Coronary artery (tissue), 2 donors: ENCODE data around the gene SRCIN1.
A peak's percentile ranks its signal among the peaks of the same experiment; 100 is the strongest.

Source experiments
- DNase-seq: peaks from one replicate; pipeline ENCODE4 v3.0.0-alpha.2; 2017; ENCODE audit warnings: low spot score
- H3K27ac ChIP-seq, 2 donors: fragments of 200-600 bp; sonication (generic); one replicate each; pipeline ENCODE4 v1.5.1; 2016 to 2019
- H3K4me3 ChIP-seq: fragments of 200-600 bp; sonication (generic); 2 replicates; pipeline ENCODE4 v1.5.1; 2016; ENCODE audit warnings: mild to moderate bottlenecking, moderate library complexity
- TF ChIP-seq, protein P1 (sequence below): fragments of 200-600 bp; sonication (generic); IDR thresholded peaks from one replicate; pipeline ENCODE4 v1.5.1; 2019; ENCODE audit warnings: antibody characterized with exemption

SRCIN1 gene

DNA sequence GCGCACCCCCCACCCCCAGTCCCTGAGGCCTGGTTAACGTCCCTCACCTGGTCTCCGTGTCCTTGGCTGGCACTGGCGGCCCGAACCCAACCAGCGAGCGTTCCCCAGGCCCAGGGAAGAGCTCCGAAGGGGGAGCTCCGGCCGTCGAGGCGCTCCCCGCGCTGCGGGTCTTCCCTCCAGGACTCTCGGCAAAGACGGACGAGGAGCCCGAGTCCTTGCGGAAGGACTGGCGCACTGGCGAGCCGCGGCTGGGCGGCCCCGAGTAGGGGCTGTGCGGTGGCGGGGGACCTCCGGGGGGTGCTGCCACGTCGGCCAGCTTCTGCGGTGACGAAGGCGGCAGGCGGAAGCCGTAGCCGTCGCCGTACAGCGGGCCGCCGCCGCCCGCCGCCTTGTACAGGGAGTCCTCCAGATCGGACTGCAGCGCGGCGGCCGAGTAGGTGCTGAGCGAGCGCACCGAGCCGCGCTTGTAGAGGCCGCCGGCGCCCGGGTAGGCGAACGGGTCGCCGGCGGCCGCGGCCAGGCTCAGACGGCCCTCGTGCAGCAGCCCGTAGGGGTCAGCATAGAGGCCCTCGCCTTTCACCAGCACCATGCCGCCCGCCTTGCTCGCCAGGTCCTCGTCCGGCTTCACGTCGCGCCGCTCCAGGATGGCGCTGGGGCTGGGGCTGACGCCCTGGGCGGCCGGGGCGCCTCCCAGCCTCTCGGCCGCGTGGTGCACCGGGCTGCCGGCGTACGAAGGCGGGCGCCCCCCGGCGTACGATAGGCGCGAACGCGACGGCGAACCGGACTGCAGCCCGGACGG is 44.1 kb downstream of the SRCIN1 start:
- no peak overlapping the region for H3K27ac ChIP-seq
- TF ChIP-seq, protein P1, sequence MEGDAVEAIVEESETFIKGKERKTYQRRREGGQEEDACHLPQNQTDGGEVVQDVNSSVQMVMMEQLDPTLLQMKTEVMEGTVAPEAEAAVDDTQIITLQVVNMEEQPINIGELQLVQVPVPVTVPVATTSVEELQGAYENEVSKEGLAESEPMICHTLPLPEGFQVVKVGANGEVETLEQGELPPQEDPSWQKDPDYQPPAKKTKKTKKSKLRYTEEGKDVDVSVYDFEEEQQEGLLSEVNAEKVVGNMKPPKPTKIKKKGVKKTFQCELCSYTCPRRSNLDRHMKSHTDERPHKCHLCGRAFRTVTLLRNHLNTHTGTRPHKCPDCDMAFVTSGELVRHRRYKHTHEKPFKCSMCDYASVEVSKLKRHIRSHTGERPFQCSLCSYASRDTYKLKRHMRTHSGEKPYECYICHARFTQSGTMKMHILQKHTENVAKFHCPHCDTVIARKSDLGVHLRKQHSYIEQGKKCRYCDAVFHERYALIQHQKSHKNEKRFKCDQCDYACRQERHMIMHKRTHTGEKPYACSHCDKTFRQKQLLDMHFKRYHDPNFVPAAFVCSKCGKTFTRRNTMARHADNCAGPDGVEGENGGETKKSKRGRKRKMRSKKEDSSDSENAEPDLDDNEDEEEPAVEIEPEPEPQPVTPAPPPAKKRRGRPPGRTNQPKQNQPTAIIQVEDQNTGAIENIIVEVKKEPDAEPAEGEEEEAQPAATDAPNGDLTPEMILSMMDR: no peak
- DNase-seq: no peak
- H3K4me3 ChIP-seq: no peak overlapping the region

DNA sequence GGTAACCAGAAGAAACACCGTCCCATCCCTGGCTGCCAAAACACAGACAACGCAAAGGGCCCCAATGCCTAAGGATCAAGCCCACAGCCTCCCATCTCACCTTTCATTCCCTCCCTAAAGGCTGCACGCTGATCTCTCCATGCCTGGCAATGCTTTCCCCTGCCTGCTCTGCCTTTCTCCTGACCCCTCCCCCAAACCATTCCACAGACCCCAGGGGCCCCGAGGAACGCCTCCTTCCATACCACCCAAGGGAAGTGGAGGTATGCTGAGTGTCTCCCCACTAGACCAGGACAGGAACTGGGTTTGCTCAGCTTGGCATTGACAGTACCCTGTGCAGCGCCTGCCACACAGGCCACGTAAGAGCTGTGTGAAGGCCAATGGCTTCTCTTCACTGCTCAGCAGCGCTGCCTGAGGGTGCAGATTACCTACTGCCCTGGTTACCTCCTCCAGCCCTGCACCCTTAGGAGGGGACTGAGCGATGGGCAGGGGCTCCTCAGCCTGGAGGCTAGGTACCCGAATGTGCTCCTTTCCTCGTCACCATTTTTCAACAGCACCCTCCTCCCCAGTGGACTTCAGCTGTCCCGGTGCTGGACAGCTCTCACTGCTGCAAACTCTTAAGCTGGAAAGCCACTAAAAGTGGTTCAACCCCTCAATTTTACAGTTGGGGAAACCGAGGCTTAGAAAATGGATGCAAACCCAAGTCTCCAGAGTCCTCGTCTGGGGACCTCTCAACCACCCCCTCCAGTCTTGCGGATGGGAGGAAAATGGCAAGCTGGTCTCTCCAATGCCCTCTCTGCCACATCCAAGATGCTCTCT is 45.0 kb downstream of the SRCIN1 start:
- no peak overlapping the region for H3K27ac ChIP-seq
- TF ChIP-seq, protein P1: no peak
- no peak for DNase-seq
- no peak overlapping the region for H3K4me3 ChIP-seq

DNA sequence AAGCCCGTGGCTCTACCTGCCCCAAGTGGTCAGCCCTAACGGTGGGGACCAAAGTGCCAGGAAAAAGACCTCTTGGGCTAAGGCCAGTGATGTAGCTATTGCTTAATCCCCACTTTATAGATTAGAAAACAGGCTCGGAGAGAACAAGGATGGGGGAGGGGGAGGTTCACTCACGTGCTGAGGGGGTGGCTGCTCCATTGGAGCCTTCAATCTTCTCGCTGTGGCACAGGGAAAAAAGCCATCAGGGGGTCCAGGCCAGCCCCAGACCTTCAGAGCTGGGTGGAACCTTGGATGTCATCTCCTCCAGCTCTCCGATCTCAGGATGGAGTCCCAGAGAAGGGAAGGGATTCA is 45.9 kb downstream of the SRCIN1 start:
- TF ChIP-seq, protein P1: no peak
- Histone ChIP-seq H3K27ac (no peak overlapping the region), H3K4me3 (peak overlapping the region; percentile 73)
- DNase-seq: no peak

DNA sequence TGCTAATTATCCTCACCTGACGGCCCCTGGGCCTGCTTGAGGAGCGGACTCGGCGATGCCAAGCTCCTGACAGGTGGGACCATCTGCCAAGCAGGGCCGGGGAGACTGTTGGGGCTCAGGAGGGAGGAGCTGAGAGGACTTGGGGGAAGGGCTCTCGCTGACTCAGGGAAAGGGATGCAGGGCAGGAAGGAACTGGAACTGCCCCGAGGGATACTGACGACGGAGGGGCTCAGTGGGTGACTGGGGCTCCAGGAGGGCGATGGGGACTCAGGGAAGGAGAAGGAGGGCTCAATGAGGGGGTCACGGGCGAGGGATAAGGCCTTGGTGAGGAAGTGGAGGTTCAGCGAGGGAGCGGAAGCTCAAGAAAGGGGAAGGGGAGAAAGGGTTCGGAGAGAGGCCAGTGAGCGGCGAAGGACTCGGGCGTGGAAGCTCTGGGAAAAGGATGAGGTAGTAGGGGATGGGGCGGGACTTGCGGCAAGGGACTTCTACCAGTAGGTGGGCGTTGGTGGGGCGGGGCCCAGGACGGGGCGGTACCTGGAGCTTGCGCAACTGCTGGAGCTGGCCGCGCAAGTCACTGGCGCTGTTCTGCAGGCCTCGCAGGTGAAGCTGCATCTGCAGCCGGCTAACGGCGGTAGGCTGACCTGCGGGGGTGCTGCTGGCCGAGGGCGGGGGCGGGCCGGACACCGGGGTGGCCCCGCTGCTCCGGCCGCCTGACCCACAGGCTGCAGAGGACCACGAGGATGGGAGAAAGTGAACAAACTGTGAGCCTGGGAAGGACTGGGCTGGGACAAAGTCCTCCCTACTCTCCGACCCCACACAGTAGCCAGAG is 46.5 kb downstream of the SRCIN1 start:
- TF ChIP-seq, protein P1: no peak
- peak overlapping the region; percentile 73 for H3K4me3 ChIP-seq
- H3K27ac ChIP-seq: peak overlapping the region in 1 of 2 donors; percentile 51
- DNase-seq: no peak

DNA sequence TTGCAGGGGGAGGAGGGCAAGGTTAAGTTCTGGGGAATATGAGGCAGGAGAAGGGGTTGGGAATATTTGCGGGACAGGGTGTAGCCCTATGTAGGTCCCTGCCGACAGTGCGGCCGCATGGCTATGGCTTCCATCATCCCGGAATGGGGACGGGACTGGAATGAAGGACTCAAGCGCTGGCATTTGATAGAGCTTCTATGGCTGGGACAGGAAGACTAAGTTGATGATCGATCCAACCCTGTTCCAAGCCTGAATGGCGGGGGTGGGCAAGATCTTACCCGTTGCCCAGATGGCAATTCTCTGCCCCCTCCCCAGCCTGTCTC is 47.1 kb downstream of the SRCIN1 start:
- no peak for DNase-seq
- H3K4me3 ChIP-seq: peak overlapping the region; percentile 73
- TF ChIP-seq, protein P1: no peak
- H3K27ac ChIP-seq: peak overlapping the region in 1 of 2 donors; percentile 51

DNA sequence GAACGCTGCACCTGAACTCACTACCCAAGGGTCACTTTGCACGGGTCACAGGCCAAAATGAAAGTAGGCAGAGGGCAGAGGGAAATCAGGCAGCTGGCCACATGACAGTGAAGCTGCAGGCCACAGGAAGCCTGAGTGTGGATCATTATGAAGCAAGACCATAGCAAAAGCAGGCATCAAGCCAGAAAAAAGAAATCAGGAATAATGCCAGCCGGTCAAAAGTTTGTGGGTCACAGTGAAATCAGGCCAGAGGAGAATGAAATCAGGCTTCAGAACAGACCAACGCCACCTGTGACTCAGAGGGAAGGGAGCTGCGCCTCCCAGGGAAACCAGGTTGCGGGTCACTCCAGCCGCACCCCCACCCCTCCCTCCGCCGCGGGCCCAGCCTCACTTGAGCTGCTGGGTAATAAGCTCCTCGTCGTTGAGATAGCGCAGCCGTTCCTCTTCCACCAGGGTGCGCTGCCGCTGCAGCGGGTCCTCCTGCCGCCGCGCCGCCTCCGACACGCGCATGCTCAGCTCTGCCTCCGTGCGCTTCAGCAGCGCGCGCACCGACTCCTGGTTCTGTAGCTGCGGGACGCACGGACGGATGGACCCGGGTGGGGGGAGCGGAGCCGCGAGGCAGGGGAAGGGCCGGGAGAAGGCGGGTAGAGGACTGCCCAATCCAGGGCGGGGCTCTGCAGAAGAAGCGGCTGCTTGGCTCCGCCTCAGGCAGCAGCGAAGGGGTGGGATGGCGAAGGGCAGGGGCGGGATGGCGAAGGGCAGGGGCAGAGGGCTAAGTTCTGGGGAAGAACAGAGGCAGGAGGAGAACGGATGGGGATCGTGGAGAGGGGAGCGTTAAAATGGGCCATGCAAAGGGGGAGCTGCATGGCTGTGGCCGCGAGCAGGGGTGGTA is 47.7 kb downstream of the SRCIN1 start:
- DNase-seq: peak; percentile 88
- peak overlapping the region in 1 of 2 donors; percentile 51 for H3K27ac ChIP-seq
- TF ChIP-seq, protein P1: peak; percentile 88
- H3K4me3 ChIP-seq: peak overlapping the region; percentile 73
